IMR-90 (cell line): ENCODE data around the gene CCL14.

ENCODE experiments used
- BHLHE40 ChIP-seq: fragments of 150-350 bp; IDR thresholded peaks from 2 replicates; pipeline ENCODE4 v1.6.1; 2016; ENCODE audit warnings: mild to moderate bottlenecking, low read depth, low read length
- CEBPB ChIP-seq: IDR thresholded peaks from 2 replicates; pipeline ENCODE4 v1.6.1; 2012; ENCODE audit warnings: low read depth, low read length, improper control_type of control experiment
- CTCF ChIP-seq: conservative IDR thresholded peaks from 2 replicates; pipeline ENCODE4 v1.5.1; 2012; ENCODE audit warnings: mild to moderate bottlenecking, low read depth, low read length, improper control_type of control experiment
- ELK1 ChIP-seq: fragments of 150-350 bp; IDR thresholded peaks from 2 replicates; pipeline ENCODE4 v1.6.1; 2016; ENCODE audit warnings: low read depth, mild to moderate bottlenecking, low read length, moderate library complexity, borderline replicate concordance
- MAFK ChIP-seq: IDR thresholded peaks from 2 replicates; pipeline ENCODE4 v1.6.1; 2012; ENCODE audit warnings: low read depth, low read length, improper control_type of control experiment
- MXI1 ChIP-seq: IDR thresholded peaks from 2 replicates; pipeline ENCODE4 v1.6.1; 2012; ENCODE audit warnings: low read depth, mild to moderate bottlenecking, low read length, moderate library complexity, borderline replicate concordance
- POLR2A ChIP-seq: IDR thresholded peaks from 2 replicates; pipeline ENCODE4 v1.6.1; 2012; ENCODE audit warnings: mild to moderate bottlenecking, low read depth, low read length
- RAD21 ChIP-seq: IDR thresholded peaks from 2 replicates; pipeline ENCODE4 v1.6.1; 2012; ENCODE audit warnings: low read length, improper control_type of control experiment
- SMC3 ChIP-seq: fragments of 150-350 bp; IDR thresholded peaks from 2 replicates; pipeline ENCODE4 v1.6.1; 2016; ENCODE audit warnings: low read depth, mild to moderate bottlenecking, antibody characterized with exemption, low read length, moderate library complexity

GRCh38 chr17:35934760-35935159 is 51.8 kb downstream of the CCL14 start:
- no peak for TF ChIP-seq POLR2A
- TF ChIP-seq CTCF = no peak
- no peak for TF ChIP-seq MAFK
- no peak for TF ChIP-seq MXI1
- no peak for TF ChIP-seq CEBPB
- no peak for TF ChIP-seq SMC3
- no peak for TF ChIP-seq RAD21
- no peak for TF ChIP-seq BHLHE40
- TF ChIP-seq ELK1 = no peak
